RWPE1 (cell line): ENCODE data around the gene TBC1D22A.

Experiments used
- CTCF ChIA-PET: fragments of 350-600 bp; sonication (Branson Sonifier 250); formaldehyde crosslinking; extraction: SDS; loops from one replicate; lab custom pipeline; 2021; lab: Yijun Ruan, JAX
- POLR2A ChIA-PET: fragments of 400-600 bp; formaldehyde crosslinking; extraction: SDS; loops from one replicate; lab custom pipeline; 2020; ENCODE audit warnings: antibody characterized with exemption; ENCODE audit not compliant: low non-redundant PET; lab: Yijun Ruan, JAX
- DNase-seq: peaks from one replicate; pipeline ENCODE4 v3.0.0; 2012; ENCODE audit warnings: low spot score
- H3K27ac ChIP-seq: fragments of 450-650 bp; 2 replicates; pipeline ENCODE4 v1.5.1; 2017
- TF ChIP-seq, protein P1 (sequence below): fragments of 450-650 bp; conservative IDR thresholded peaks from 2 replicates; pipeline ENCODE4 v1.5.1; 2017; ENCODE audit warnings: low read depth, mild to moderate bottlenecking

Gene TBC1D22A

DNA sequence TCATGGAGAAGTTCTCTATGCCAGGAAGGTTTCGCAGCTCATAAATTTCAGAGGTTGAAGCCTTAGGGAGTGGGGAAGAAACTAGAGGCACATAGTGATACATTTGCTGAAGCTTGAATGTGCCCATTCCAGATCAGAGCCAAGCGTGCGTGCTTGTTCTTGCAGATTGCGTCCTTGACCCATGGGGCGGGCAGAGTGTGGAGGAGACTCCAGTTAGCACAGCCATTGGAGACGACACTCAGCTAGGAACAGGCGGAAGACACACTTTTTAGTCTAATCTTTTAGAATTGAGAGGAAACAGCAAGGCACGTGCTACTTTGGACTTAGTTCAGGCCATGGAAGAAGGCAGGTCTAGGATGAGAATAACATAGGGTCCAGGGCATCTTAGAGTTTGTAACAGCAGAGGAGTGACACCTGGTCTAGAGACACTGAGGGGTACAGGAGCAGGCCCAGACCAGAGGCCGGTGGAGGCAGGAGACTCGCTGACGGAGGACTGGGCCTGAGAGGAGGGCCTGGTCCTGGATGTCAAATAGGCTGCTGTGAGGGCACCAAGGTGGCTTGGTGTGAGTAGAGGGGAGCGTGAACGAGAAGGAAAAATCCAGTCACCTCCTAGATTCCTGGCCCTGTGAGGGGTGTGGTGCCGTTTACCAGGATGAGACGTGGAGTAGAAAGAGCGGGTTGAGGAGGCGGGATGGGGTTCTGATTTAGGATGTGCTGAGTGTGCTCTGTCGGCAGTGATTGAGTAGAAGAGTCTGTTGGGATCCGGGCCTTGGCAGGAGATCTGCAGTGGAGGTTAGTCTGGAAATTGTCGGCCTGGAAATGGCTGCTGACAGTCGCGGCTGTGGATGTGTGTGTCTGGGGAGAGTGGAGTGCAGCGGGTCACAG, 154.7 kb downstream of the TBC1D22A start:
- TF ChIP-seq, protein P1, sequence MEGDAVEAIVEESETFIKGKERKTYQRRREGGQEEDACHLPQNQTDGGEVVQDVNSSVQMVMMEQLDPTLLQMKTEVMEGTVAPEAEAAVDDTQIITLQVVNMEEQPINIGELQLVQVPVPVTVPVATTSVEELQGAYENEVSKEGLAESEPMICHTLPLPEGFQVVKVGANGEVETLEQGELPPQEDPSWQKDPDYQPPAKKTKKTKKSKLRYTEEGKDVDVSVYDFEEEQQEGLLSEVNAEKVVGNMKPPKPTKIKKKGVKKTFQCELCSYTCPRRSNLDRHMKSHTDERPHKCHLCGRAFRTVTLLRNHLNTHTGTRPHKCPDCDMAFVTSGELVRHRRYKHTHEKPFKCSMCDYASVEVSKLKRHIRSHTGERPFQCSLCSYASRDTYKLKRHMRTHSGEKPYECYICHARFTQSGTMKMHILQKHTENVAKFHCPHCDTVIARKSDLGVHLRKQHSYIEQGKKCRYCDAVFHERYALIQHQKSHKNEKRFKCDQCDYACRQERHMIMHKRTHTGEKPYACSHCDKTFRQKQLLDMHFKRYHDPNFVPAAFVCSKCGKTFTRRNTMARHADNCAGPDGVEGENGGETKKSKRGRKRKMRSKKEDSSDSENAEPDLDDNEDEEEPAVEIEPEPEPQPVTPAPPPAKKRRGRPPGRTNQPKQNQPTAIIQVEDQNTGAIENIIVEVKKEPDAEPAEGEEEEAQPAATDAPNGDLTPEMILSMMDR: no peak
- ChIA-PET POLR2A (no interaction called here), CTCF (no interaction called here)
- no peak for DNase-seq
- no peak overlapping the region for H3K27ac ChIP-seq

DNA sequence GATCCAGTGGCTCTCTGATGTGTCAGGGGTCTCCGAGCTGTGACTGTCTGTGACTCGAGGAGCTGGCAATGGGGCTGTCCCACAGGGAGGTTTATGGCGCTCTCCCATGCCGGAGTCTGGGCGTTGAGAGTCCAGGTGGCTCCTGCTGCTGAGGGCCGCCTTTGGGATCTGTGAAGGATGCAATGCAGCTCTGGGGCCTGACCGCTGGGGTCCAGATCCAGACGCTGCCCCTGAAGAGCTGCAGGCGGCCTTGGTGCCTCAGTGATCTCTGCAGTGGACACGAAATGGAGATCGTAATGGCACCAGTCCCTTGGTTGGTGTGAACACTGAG, 155.3 kb downstream of the TBC1D22A start:
- CTCF ChIA-PET: no interaction called here
- H3K27ac ChIP-seq: no peak overlapping the region
- POLR2A ChIA-PET: no interaction called here
- TF ChIP-seq, protein P1: no peak
- no peak for DNase-seq

DNA sequence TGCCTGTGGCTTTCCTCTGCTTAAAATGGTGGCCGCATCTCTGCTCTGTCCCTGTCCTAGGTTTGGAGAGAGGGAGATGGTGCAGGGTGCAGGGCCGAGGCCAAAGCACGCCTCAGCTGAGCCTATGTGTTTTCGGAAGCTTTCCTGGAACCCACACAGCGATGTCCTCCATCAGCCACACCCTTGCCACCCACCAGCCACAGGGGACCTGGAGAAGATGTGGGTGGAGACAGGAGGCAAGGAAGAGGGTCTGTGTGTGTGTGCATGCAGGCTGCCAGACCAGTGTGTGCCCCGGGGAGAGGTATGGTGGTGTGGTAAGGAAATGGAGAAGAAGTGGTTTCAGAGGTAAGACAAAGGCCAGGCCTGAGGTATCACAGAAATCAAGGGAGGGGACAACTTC, 155.7 kb downstream of the TBC1D22A start:
- H3K27ac ChIP-seq: no peak overlapping the region
- TF ChIP-seq, protein P1: no peak
- POLR2A ChIA-PET: interaction anchor here (0.7 kb wide), 1 partner anchor 179 kb away, joined by 3 read pairs; no protein-coding TSS in a partner anchor
- CTCF ChIA-PET: no interaction called here
- DNase-seq: no peak

DNA sequence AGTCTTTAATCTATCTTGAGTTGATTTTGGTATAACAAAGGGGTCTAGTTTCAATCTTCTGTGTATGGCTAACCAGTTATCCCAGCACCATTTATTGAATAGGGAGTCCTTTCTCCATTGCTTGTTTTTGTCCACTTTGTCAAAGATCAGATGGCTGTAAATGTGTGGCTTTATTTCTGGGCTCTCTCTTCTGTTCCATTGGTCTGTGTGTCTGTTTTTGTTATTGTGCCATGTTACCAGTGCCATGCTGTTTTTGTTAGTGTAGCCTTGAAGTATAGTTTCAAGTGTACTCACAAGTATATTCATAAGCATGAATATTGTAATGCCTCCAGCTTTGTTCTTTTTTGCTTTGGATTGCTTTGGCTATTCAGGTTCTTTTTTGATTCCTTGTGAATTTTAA, 159.6 kb downstream of the TBC1D22A start:
- POLR2A ChIA-PET: no interaction called here
- no peak overlapping the region for H3K27ac ChIP-seq
- TF ChIP-seq, protein P1: no peak
- CTCF ChIA-PET: no interaction called here
- no peak for DNase-seq

DNA sequence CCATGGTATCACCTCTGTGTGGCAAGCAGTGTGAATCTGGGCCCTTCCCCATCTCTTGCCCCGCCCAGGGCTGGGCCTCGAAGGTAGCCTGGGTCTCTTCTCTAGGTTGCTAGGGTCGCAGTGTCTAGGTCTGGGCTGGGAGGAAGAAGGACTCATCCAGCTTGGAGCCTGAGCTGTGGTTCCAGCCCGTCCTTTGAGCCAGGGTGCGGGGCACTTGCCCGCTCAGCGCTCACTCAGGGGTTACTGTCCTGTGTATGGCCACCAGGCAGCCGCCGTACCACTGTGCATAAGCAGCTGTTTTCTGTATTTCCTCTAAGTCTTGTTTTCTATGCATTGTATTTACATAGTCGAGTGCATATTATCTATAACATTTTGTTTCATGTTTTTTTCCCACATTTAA, 160.9 kb downstream of the TBC1D22A start:
- DNase-seq: no peak
- H3K27ac ChIP-seq: no peak overlapping the region
- TF ChIP-seq, protein P1: no peak
- ChIA-PET CTCF (interaction anchor here (0.8 kb wide), 1 partner anchor 149 kb away, joined by 3 read pairs; no protein-coding TSS in a partner anchor), POLR2A (no interaction called here)

DNA sequence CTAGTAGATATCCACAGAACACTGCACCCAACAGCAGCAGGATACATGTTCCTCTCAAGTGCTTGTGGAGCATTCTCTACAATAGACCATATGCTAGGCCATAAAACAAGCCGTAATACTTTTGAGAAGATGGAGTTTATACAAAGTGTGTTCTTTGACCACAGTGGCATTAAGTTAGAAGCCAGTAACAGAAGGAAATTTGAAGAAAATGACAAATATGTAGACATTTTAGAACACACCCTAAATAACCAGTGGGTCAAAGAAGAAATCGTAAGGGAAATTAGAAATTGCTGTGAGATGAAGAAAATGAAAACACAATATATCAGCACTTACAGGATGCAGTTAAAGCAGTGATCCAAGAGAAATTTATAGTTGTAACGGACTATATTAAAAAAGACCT, 163.4 kb downstream of the TBC1D22A start:
- POLR2A ChIA-PET: no interaction called here
- CTCF ChIA-PET: no interaction called here
- TF ChIP-seq, protein P1: no peak
- no peak for DNase-seq
- no peak overlapping the region for H3K27ac ChIP-seq
